Liver (tissue), 9 donors: ENCODE data around the gene MYOG. TPM values are rescaled to one million over a fixed set of nuclear protein-coding genes. Genes with fewer than 3 reads are reported as not detected.

Experiments used
- DNase-seq: peaks from one replicate; pipeline ENCODE4 v3.0.0-alpha.2; 2017; ENCODE audit warnings: low spot score
- H3K27ac ChIP-seq, 2 donors: one replicate each; pipeline ENCODE4 v1.7.0; 2013; ENCODE audit warnings: inconsistent platforms in 2 of 2, low read length in 2 of 2, control low read depth in 1 of 2, low read depth in 1 of 2, mild to moderate bottlenecking in 1 of 2
- H3K27me3 ChIP-seq, 4 donors: one replicate each; pipeline versions ENCODE4 v1.6.1 to v1.7.0; 2013; ENCODE audit warnings: low read length in 3 of 4, inconsistent platforms in 1 of 4, mild to moderate bottlenecking in 1 of 4, moderate library complexity in 1 of 4; ENCODE audit not compliant: control insufficient read depth in 4 of 4, insufficient read depth in 4 of 4
- H3K36me3 ChIP-seq, 4 donors: one replicate each; pipeline versions ENCODE4 v1.6.1 to v1.7.0; 2013; ENCODE audit warnings: low read length in 3 of 4, mild to moderate bottlenecking in 3 of 4, low read depth in 1 of 4, moderate library complexity in 1 of 4; ENCODE audit not compliant: control insufficient read depth in 4 of 4, insufficient read depth in 3 of 4
- H3K4me1 ChIP-seq, 4 donors: one replicate each; pipeline versions ENCODE4 v1.6.1 to v1.7.0; 2013; ENCODE audit warnings: low read length in 3 of 4, mild to moderate bottlenecking in 3 of 4, moderate library complexity in 1 of 4; ENCODE audit not compliant: control insufficient read depth in 4 of 4, insufficient read depth in 4 of 4
- H3K4me3 ChIP-seq, 3 donors: one replicate each; pipeline versions ENCODE4 v1.6.1 to v1.7.0; 2013; ENCODE audit warnings: low read length in 3 of 3, control low read depth in 1 of 3, low read depth in 1 of 3, mild to moderate bottlenecking in 1 of 3
- H3K9ac ChIP-seq, 2 donors: one replicate each; pipeline ENCODE4 v1.7.0; 2013; ENCODE audit warnings: low read length in 2 of 2, mild to moderate bottlenecking in 2 of 2, moderate library complexity in 2 of 2, control low read depth in 1 of 2, low read depth in 1 of 2
- H3K9me3 ChIP-seq, 4 donors: one replicate each; pipeline versions ENCODE4 v1.6.1 to v1.7.0; 2013; ENCODE audit warnings: low read length in 3 of 4; ENCODE audit not compliant: control insufficient read depth in 4 of 4
- CTCF ChIP-seq: fragments of 150-350 bp; IDR thresholded peaks from 2 replicates; pipeline ENCODE4 v1.5.1; 2017; ENCODE audit warnings: improper control_type of control experiment, low read depth, low read length; ENCODE audit not compliant: missing input control
- EGR1 ChIP-seq, 2 donors: IDR thresholded peaks; 2 replicates each; pipeline ENCODE4 v1.6.1; 2016 to 2018; ENCODE audit warnings: antibody characterized with exemption in 2 of 2, low read depth in 2 of 2
- FOXA2 ChIP-seq: IDR thresholded peaks from 2 replicates; pipeline ENCODE4 v1.6.1; 2016; ENCODE audit warnings: antibody characterized with exemption
- GABPA ChIP-seq, 2 donors: IDR thresholded peaks in 1 of 2; conservative IDR thresholded peaks in 1 of 2; 2 replicates each; pipeline ENCODE4 v1.6.1; 2016; ENCODE audit warnings: antibody characterized with exemption in 2 of 2, mild to moderate bottlenecking in 1 of 2, moderate library complexity in 1 of 2
- HNF4G ChIP-seq: IDR thresholded peaks from 2 replicates; pipeline ENCODE4 v1.6.1; 2016; ENCODE audit warnings: antibody characterized with exemption
- JUND ChIP-seq, 2 donors: IDR thresholded peaks; 2 replicates each; pipeline ENCODE4 v1.6.1; 2016; ENCODE audit warnings: antibody characterized with exemption in 2 of 2
- MAX ChIP-seq: IDR thresholded peaks from 2 replicates; pipeline ENCODE4 v1.6.1; 2016; ENCODE audit warnings: antibody characterized with exemption
- NR2F2 ChIP-seq: IDR thresholded peaks from 2 replicates; pipeline ENCODE4 v1.6.1; 2016; ENCODE audit warnings: antibody characterized with exemption
- RAD21 ChIP-seq, 2 donors: IDR thresholded peaks; 2 replicates each; pipeline ENCODE4 v1.6.1; 2016; ENCODE audit warnings: antibody characterized with exemption in 2 of 2, mild to moderate bottlenecking in 2 of 2
- REST ChIP-seq: IDR thresholded peaks from 2 replicates; pipeline ENCODE4 v1.6.1; 2016; ENCODE audit warnings: antibody characterized with exemption, mild to moderate bottlenecking
- RXRA ChIP-seq, 2 donors: IDR thresholded peaks; 2 replicates each; pipeline ENCODE4 v1.6.1; 2017 to 2018; ENCODE audit warnings: antibody characterized with exemption in 2 of 2, mild to moderate bottlenecking in 1 of 2
- SP1 ChIP-seq: IDR thresholded peaks from 2 replicates; pipeline ENCODE4 v1.6.1; 2018; ENCODE audit warnings: antibody characterized with exemption, mild to moderate bottlenecking
- YY1 ChIP-seq: IDR thresholded peaks from 2 replicates; pipeline ENCODE4 v1.6.1; 2016; ENCODE audit warnings: antibody characterized with exemption, mild to moderate bottlenecking
- ZBTB33 ChIP-seq: IDR thresholded peaks from 2 replicates; pipeline ENCODE4 v1.6.1; 2016; ENCODE audit warnings: antibody characterized with exemption
- WGBS: extraction: QIAGEN DNeasy Blood & Tissue Kit; methylation state at CpG from one replicate; pipeline ENCODE4 v1.1.7; 2013; 5-methylcytosine and 5-hydroxymethylcytosine counted together
- polyA plus RNA-seq, 2 donors: library from polyadenylated mRNA; stranded (reverse) in 1 of 2; unstranded in 1 of 2; fragments of 200-250 nt in 1 of 2; fragments of >200 nt in 1 of 2; fragmentation: Nextera tagmentation in 1 of 2; extraction: Ambion mirVana in 1 of 2; gene quantifications; one replicate each; pipeline versions ENCODE4 v1.2.1 to v1.2.3, GENCODE V29; 2013 to 2015
- total RNA-seq, 2 donors: library from RNA; depleted of rRNA; stranded (reverse); fragments of >200 nt; gene quantifications; one replicate each; pipeline ENCODE4 v1.2.3, GENCODE V29; 2014
- TF ChIP-seq, protein P1 (sequence below): IDR thresholded peaks from 2 replicates; pipeline ENCODE4 v1.6.1; 2016; ENCODE audit warnings: antibody characterized with exemption
- donor health status: healthy.
- donor health status: healthy.
- donor health status: healthy.
- donor health status: healthy.
- donor health status: healthy.

The MYOG gene
- total and polyA plus RNA-seq, 4 donors, result not detected

GRCh38 chr1:203033917-203034316, 51.9 kb downstream of the MYOG start (continued):
- TF ChIP-seq ZBTB33, result no peak
- no peak for TF ChIP-seq RAD21 (IDR thresholded peaks at IDR 0.05)
- TF ChIP-seq JUND (IDR thresholded peaks at IDR 0.05), result no peak
- TF ChIP-seq RXRA (IDR thresholded peaks at IDR 0.05), result no peak
- no peak for TF ChIP-seq MAX
- no peak for TF ChIP-seq GABPA (IDR thresholded peaks at IDR 0.05 in 1 of 2, conservative IDR thresholded peaks at IDR 0.05 in 1 of 2)

DNA sequence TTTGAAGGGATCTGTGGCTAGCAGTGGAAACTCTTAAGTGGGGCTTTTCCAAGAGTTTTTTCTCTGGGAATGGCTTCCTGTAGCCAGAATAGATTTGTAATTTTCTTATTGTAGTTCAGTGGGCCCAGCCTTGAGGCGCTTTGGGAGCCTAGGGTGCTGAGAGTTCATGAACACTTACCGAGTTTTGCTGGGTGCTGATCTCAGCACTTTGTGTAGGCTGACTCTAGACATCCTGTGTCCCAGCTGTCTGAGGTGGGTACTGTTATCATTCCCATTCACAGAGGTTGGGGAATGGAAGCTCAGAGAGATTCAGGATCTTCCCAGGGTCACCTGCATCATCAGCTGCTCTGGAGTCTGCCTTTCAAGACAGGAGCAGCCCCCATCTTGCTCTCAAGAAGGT, 52.5 kb downstream of the MYOG start:
- Histone ChIP-seq H3K4me3 (no peak overlapping the region), H3K9me3 (no peaks in the 10 kb centered on the region), H3K4me1 (no peaks in the 10 kb centered on the region), H3K36me3 (no peaks in the 10 kb centered on the region), H3K27me3 (no peaks in the 10 kb centered on the region), H3K27ac (no peak overlapping the region), H3K9ac (no peak overlapping the region)
- TF ChIP-seq MAX (no peak), REST (no peak), FOXA2 (no peak), NR2F2 (no peak), SP1 (no peak), RAD21 (IDR thresholded peaks at IDR 0.05) (no peak), GABPA (IDR thresholded peaks at IDR 0.05 in 1 of 2, conservative IDR thresholded peaks at IDR 0.05 in 1 of 2) (no peak), HNF4G (no peak), YY1 (no peak), CTCF (no peak), EGR1 (IDR thresholded peaks at IDR 0.05; ENCODE audit: low read depth in 2 of 2) (no peak)
- TF ChIP-seq, protein P1, sequence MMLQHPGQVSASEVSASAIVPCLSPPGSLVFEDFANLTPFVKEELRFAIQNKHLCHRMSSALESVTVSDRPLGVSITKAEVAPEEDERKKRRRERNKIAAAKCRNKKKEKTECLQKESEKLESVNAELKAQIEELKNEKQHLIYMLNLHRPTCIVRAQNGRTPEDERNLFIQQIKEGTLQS, result no peak
- DNase-seq, result no peak
- 82% methylated on average over 2 of the region's 2 CpGs for WGBS

Other genes starting within 250 kb of the MYOG start
- gene RABIF, start 196.9 kb downstream of the MYOG start, total RNA-seq, result 1 to 10 TPM; 3.9 to 4.7 TPM
- 1 to 10 TPM; 3.6 to 7.5 TPM for gene RABIF, start 196.9 kb downstream of the MYOG start, polyA plus RNA-seq
- gene KLHL12, start 158.8 kb downstream of the MYOG start, total RNA-seq, result 10 to 100 TPM; 13.1 to 17.5 TPM
- gene KLHL12, start 158.8 kb downstream of the MYOG start, polyA plus RNA-seq, result 1 to 10 TPM; 7.2 to 7.8 TPM
- gene ADIPOR1, start 127.7 kb downstream of the MYOG start, total RNA-seq, result 100 to 1,000 TPM in 1 of 2 donors, 10 to 100 TPM in 1; 78.9 to 175 TPM
- 10 to 100 TPM; 58.5 to 62.0 TPM for gene ADIPOR1, start 127.7 kb downstream of the MYOG start, polyA plus RNA-seq
- gene CYB5R1, start 118.8 kb downstream of the MYOG start, total RNA-seq, result 10 to 100 TPM; 32.6 to 36.5 TPM
- 10 to 100 TPM; 29.4 to 33.7 TPM for gene CYB5R1, start 118.8 kb downstream of the MYOG start, polyA plus RNA-seq
- 10 to 100 TPM; 46.6 to 48.9 TPM for gene TMEM183A, start 78.6 kb downstream of the MYOG start, total RNA-seq
- 10 to 100 TPM; 21.0 to 24.3 TPM for gene TMEM183A, start 78.6 kb downstream of the MYOG start, polyA plus RNA-seq
- gene PPFIA4, start 59.5 kb downstream of the MYOG start, total RNA-seq, result under 1 TPM; 0.08 to 0.33 TPM
- under 1 TPM; 0.07 to 0.22 TPM for gene PPFIA4, start 59.5 kb downstream of the MYOG start, polyA plus RNA-seq
- 1 to 10 TPM in 1 of 2 donors, under 1 TPM in 1; 0.33 to 1.1 TPM for gene ADORA1, start 41.7 kb upstream of the MYOG start, total RNA-seq
- gene ADORA1, start 41.7 kb upstream of the MYOG start, polyA plus RNA-seq, result under 1 TPM; 0.37 to 0.38 TPM
- under 1 TPM in 1 of 2 donors, not detected in 1; 0.09 TPM for gene MYBPH, start 89.8 kb upstream of the MYOG start, total RNA-seq
- gene MYBPH, start 89.8 kb upstream of the MYOG start, polyA plus RNA-seq, result not detected
- 10 to 100 TPM in 1 of 2 donors, 1 to 10 TPM in 1; 5.0 to 26.7 TPM for gene CHI3L1, start 100.7 kb upstream of the MYOG start, total RNA-seq
- 10 to 100 TPM in 1 of 2 donors, 1 to 10 TPM in 1; 5.2 to 34.7 TPM for gene CHI3L1, start 100.7 kb upstream of the MYOG start, polyA plus RNA-seq
- under 1 TPM in 1 of 2 donors, not detected in 1; under 0.01 TPM for gene CHIT1, start 143.7 kb upstream of the MYOG start, total RNA-seq
- gene CHIT1, start 143.7 kb upstream of the MYOG start, polyA plus RNA-seq, result under 1 TPM in 1 of 2 donors, not detected in 1; 0.07 TPM
- gene BTG2, start 219.5 kb upstream of the MYOG start, total RNA-seq, result 10 to 100 TPM in 1 of 2 donors, 1 to 10 TPM in 1; 4.7 to 52.5 TPM
- 1 to 10 TPM; 3.8 to 4.9 TPM for gene BTG2, start 219.5 kb upstream of the MYOG start, polyA plus RNA-seq